Measurements from ENCODE around the gene EPDR1.

EPDR1 gene

GRCh38 chr7:37984750-37985390 lies 64.4 kb downstream of the EPDR1 start:
- DNase-seq, result no peak

GRCh38 chr7:37986908-37987330 lies 66.5 kb downstream of the EPDR1 start:
- no peak for DNase-seq

GRCh38 chr7:37987732-37988131 lies 67.3 kb downstream of the EPDR1 start:
- no peak for DNase-seq

GRCh38 chr7:37988721-37989650 lies 68.5 kb downstream of the EPDR1 start:
- no peak for DNase-seq

- DNase-seq, result no peak
Measured at GRCh38 chr7:37990337-37990736, 69.9 kb downstream of the EPDR1 start.

- no peak for DNase-seq
Measured at GRCh38 chr7:37993060-37993501, 72.6 kb downstream of the EPDR1 start.

- DNase-seq, result no peak
Measured at GRCh38 chr7:37999673-38000072, 79.2 kb downstream of the EPDR1 start.

GRCh38 chr7:38000272-38000671 lies 79.8 kb downstream of the EPDR1 start:
- DNase-seq, result no peak
